Fibroblast of skin of right biceps (primary cell): Measurements from ENCODE around the gene CSF3.

Experiments used
- DNase-seq: peaks from one replicate; pipeline ENCODE4 v3.0.0-alpha.2; 2013

The CSF3 gene, protein sequence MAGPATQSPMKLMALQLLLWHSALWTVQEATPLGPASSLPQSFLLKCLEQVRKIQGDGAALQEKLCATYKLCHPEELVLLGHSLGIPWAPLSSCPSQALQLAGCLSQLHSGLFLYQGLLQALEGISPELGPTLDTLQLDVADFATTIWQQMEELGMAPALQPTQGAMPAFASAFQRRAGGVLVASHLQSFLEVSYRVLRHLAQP

DNA sequence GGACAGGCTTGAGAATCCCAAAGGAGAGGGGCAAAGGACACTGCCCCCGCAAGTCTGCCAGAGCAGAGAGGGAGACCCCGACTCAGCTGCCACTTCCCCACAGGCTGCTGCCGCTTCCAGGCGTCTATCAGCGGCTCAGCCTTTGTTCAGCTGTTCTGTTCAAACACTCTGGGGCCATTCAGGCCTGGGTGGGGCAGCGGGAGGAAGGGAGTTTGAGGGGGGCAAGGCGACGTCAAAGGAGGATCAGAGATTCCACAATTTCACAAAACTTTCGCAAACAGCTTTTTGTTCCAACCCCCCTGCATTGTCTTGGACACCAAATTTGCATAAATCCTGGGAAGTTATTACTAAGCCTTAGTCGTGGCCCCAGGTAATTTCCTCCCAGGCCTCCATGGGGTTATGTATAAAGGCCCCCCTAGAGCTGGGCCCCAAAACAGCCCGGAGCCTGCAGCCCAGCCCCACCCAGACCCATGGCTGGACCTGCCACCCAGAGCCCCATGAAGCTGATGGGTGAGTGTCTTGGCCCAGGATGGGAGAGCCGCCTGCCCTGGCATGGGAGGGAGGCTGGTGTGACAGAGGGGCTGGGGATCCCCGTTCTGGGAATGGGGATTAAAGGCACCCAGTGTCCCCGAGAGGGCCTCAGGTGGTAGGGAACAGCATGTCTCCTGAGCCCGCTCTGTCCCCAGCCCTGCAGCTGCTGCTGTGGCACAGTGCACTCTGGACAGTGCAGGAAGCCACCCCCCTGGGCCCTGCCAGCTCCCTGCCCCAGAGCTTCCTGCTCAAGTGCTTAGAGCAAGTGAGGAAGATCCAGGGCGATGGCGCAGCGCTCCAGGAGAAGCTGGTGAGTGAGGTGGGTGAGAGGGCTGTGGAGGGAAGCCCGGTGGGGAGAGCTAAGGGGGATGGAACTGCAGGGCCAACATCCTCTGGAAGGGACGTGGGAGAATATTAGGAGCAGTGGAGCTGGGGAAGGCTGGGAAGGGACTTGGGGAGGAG is at the start of gene CSF3:
CSF3 (plus strand) TSS at position 436 of the 993 bp plus-strand sequence; CDS start at position 471, 35 bp downstream.
- DNase-seq, result no peak

DNA sequence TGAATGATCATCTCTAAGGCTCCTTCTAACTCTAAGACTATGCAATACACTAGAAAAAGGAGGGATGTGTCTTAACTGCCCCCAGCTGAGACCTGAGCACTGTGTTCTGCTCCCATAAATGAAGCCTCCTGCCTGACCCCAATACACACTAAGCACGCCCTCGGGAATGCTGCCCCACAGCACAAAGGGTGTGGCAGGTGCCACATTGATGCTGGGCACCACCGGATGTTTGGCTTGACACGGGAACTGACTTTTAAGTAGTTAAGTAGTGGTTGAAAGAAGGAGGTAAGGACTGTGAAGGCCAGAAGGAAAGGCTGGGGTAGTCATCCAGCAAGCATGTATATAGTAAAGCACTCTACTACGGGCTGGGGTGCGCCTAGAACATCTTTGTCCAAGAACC is 48.5 kb upstream of the CSF3 start:
- DNase-seq, result no peak

DNA sequence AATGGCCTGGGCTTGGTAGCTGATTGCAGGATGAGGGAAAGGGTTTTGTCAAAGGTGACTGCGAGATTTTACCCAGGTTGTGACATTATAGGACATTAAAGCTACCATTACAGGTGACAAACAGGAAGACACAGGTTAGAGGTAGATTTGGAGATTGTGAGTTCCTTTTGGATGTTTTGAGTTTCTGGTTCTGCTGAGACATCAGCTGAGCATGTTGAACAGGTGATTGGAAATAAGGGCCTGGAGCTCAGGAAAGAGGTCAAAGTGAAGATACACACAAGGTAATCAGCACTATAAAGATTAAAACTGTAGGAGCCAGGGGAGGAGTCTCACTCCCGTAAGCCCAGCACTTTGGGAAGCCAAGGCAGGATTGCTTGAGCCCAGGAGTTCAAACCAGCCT is 46.5 kb upstream of the CSF3 start:
- no peak for DNase-seq

DNA sequence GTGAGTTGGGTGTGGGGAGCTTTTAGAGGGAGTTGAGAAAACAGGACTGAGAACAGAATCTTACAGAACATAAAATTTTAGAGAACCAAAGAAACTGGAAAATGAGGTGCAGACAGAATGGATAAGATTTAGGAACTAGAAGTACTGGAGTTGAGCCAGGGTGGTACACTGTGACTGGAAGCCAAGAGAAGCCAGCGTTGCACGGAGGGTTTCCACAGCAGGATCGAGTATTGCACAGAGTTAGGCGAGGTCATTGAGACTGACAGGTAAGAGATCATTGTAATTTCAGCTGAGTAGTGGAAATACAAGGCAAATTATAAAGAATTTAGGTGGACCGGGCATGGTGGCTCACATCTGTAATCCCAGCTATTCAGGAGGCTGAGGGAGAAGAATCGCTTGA is 45.9 kb upstream of the CSF3 start:
- DNase-seq, result no peak

DNA sequence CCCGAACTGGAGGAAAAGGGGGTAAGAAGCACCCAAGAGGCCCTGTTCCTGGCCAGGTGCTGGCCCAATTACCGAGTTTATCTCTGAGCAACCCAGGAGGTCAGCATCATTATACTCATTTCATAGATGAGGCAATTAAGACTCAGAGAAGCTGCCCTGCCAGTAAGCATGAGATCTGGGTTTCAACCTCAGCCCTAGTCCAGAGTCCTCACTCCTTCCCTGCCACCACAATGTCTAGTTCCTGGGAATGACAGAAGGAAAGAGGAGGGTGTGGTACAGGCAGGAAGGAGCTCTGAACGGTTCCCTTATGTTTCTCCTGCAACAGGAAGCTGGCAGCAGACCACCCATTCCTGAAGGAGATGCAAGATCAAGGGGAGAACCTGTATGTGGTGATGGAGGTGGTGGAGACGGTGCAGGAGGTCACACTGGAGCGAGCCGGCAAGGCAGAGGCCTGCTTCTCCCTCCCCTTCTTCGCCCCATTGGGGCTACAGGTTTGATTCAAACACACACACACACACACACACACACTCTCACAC is 45.0 kb upstream of the CSF3 start:
- no peak for DNase-seq

DNA sequence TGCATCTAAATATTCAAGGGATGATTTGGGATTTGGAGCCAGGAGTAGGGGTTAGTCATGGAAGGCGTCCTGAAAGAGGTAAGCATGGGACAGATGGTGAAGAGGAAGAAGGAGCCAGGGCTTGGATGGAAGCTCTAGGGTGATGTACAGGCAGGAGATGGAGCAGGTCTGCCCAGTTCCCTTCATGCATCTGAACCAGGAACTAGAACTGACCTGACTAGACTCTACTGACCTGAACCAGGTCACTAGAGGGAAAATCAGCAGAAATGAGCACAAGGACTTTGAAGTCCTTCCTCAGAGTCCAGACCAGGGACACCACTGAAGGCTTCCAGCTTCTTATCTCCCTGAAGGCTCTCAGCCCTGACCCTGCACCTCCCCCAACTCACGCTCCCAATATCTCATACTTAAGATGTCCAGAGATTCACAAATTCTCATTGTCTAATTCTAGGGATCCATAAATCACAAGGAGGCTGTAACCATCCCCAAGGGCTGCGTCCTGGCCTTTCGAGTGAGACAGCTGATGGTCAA is 44.1 kb upstream of the CSF3 start:
- no peak for DNase-seq

DNA sequence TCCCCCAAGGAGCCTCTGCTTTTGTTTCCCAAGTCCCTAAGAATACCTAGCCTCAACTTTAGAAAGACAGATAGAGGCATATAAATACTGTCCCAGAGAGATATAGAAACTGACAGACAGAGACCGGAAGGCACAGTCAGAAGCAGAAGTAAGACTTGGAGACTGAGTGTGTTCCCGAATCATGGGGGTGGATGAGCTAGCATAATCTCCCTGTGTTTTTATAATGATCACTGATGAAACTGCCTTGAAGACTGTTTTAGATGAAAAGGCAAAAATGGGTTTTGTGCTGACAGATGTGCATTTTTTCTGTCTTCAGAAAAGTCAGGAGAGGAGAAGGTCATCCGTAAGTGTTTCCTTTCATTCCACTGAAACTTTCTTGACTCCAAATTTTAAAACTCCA is 43.0 kb upstream of the CSF3 start:
- DNase-seq, result peak; percentile 3

DNA sequence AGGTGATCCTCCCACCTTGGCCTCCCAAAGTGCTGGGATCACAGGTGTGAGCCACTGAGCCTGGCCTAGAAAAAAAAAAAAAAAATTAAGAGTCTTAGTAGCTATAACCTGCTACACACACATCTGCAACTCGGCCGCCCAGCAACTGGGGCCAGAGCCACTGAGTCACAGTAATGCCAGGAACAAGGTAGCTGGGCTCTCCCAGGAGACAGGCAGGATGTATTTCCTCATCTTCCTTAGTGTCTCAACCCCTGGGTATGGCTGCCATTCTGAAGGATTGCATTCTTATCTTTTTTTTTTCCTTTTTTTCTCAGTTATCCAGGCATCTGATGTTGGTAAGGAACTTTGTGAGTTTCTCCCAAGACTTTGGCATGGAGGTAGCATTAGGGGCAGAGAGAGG is 41.7 kb upstream of the CSF3 start:
- peak; percentile 56 for DNase-seq

DNA sequence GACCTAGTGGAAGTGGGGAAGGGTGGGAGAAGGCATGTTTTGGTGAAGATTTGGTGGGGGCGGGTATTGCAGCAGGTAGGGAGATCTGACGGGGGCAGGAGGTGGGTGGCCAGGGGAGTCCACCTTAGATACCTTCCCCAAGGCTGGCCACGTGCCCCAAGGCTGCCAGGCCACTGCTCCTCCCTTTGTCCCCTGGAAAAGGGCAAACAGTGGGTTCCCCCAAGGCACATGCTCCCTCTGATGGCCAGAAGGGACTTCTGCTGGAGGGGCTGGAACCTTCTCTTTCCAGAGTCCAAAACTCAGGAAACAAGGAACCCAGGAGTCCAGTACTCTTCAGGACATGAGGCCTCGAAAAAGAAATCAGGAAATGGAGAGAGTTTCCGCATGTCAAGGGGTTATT is 40.8 kb upstream of the CSF3 start:
- DNase-seq, result no peak

DNA sequence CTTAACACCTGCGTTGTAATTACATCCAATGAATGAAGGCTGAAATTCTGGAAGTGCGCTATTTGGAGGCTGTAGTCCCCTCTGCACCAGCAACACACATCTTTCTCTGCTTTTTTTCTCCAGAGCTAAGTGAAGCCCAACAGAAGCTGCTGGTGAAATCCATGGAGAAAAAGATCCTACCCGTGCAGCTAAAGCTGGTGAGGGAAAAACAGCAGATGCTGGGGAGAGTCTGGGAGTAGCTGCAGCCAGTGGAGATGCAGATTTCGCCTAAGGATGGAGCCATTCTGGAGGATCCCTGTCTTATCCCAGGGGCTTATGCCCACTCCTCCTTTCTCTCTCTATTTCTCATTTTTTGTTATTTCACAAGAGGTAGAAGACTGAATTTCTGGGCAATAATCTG is 39.4 kb upstream of the CSF3 start:
- no peak for DNase-seq

DNA sequence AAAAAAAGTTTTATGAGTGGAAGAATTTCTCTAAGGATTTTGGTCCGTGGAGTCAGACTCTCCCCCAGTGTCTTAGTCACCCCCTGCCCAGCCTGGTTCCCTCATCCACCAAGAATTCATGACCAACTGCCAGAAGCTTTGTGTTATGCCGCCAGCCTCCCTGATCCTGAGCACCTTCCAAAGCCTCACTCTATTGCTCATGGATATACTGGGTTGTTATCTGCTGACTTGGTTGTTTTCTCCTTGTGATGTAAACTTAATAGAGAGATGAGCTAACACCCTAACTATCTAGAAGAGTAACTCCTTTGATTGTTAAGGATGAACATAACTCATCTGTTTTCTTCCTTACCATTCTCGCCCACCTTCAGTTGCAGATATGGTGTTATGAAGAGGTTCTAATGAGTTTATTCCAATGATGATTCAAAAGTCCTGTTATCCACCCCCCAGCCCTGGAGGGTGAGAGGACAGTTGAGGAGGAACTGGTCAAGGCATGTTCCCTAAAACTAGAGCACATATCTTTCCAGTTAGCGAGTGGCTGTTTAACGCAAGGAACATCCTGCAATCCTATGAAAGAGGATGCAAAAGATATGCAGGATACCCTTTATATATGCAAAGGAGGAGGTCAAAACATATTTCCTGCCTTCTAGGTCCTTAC is 36.1 kb upstream of the CSF3 start:
- peak; percentile 92 for DNase-seq

DNA sequence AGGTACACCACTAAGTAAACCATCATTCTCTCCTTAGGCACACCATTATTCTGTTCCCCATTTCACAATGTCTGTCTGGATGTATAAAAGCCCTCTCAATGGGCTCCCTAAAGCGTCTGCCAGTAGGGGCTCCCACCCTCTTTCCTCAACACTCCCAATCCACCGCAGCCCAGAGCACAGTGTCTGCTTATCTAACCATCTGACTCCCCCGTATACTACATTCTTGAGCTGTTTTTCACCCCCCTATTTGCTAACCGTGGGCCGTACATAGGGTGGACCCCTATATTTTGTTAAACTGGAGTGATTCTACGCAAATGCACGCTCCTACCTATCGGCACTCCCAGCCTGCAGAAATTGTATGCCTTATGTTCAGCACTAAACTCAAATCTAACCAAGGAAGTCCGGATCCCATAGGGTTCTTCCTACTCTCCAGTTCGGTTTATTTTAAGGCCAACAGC is 35.3 kb upstream of the CSF3 start:
- peak; percentile 45 for DNase-seq

DNA sequence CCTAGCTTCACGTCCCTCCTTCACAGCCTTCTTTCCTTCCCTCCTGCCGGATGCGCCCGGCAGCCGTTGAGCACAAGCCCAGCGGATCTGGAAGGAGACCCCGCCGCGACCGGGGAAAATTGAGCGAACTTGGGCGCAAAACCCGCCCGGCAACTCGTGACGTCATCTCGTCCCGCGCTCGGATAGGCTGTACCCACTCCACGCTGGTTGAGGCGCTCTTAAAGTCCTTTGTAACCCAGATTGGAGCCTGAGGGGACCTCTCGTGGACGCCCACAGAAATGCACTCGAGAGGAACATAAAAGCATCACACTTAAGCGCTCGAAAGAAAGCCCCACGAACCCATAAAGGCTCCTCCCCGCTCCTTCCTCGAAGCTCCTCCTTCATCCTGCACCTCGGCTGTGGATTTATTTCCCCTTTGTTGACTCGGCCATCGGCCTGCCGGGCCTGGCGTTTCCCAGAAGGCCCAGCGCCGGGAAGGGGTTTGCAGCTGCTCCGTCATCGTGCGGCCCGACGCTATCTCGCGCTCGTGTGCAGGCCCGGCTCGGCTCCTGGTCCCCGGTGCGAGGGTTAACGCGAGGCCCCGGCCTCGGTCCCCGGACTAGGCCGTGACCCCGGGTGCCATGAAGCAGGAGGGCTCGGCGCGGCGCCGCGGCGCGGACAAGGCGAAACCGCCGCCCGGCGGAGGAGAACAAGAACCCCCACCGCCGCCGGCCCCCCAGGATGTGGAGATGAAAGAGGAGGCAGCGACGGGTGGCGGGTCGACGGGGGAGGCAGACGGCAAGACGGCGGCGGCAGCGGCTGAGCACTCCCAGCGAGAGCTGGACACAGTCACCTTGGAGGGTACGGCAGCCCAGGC is 34.7 kb upstream of the CSF3 start, which contains the start of gene PSMD3:
PSMD3 (plus strand) TSS at position 457 of the 856 bp plus-strand sequence; CDS start at position 621, 164 bp downstream.
- peak; percentile 100 for DNase-seq

DNA sequence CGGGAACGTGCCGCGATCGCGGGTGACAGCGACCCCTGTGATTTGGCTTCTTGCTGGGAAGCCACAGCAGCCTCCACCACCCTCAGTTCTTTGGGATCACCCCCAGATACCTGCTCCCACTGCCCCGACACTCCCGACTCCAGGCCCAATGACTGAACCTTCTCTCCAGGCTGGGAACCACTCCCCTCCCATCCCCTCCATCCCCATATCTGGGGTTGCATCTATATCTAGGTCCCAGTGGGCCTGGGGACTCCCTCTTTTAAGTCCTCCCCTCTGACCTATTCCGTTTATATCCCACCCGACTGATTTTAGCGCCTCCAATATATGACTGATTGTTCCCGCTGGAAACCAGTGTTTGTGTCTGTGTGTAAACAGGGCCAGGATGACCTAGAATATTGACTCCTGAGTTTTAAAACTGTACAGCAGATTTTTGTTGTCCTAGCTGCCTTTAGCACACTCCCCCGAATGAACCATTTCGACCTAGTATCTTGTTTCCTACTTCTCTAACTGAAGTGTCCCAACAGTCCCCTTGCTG is 34.0 kb upstream of the CSF3 start:
- DNase-seq, result no peak

DNA sequence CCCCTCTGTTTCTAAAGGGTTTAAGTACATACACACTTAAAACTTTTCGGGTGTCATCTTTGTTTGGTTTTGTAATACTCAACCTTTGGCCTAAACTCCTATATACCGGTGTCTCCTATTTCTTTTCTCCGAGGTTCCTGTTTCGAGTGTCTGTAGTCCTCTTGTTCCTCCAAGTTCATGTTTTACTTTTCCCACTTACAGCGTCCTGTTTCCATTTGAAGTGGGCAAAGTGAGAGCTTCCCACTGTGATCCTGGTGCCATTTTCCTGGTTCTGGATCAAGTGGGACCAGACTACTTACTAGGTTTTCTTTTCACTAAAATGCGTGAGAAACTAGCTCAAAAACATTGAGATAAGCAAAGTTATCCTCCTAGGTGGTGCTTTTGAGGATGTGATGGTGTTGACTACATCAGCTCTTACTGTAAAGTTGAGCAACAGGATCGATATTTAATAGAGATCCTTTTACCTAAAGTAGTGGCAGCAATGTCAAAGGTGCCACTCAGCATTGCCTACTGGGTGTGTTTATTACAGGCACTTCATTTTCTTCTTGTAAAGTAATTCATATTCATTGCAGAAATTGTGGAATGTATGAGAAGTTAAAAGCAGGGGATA is 33.4 kb upstream of the CSF3 start:
- no peak for DNase-seq

DNA sequence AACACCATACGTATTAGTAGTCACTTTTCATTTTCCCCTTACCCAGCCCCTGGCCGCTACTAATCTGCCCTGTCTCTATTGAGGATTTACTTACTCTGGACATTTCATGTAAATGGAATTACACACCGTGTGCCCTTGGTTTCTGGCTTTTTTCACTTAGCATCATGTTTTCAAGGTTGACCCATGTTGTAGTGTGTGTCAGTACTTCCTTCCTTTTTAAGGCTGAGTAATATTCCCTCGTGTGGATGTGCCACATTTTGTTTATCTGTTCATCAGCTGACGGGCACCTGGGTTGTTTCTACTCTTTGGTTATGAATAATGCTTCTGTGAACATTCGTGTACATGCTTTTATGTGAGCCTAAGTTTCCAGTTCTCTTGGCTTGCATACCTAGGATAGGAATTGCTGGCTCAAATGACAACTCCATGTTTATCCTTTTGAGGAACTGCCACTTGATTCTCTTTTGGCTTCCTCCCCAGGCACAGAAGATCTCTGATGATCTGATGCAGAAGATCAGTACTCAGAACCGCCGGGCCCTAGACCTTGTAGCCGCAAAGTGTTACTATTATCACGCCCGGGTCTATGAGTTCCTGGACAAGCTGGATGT is 26.9 kb upstream of the CSF3 start:
- no peak for DNase-seq

DNA sequence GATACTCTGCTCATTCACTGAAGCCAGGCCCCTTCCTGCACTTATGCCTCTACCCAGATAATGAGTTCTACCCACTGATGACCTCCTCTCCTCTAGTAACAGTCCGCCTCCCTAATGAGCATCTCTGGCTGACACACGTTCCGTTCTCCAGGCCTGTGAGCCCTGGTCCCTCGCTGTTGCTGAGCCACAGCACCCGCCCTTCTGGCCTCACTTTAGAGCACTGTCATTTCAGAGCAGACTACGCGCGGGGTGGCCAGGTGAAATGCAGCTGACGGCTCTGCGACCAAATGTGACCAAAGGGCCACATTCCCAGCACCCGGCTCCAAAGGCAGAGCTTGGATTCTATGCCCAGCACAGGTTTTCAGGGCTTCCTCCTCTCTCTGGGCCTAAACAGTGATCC is 20.8 kb upstream of the CSF3 start:
- DNase-seq, result no peak

DNA sequence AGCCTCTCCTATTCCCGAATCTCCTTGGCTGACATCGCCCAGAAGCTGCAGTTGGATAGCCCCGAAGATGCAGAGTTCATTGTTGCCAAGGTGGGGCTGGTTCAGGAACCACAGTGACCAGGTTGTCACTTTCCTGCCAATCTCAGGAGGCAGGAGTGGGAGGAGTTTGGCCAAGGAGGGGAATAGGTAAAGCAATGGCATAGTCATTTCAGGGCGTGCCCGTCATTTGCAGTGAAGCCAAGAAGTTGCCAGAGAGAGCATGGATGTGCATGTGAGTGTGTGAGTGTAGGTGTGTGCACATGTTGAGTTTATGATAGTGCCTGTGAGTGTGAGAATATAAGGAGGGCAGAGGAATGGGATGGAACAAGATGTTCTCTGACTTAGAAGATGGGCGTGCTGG is 19.8 kb upstream of the CSF3 start:
- no peak for DNase-seq

DNA sequence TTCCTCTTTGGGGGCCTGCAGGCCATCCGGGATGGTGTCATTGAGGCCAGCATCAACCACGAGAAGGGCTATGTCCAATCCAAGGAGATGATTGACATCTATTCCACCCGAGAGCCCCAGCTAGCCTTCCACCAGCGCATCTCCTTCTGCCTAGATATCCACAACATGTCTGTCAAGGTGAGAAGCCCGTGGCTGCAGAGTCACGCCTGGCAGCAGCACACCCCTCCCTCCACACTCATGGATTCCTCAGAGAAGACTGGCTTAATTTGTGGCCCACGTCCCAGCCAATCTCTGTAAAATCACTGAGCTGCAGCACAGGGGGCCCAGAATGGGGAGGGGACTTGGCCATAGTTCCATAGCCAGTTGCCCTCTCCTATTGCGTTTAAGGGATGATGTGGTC is 19.1 kb upstream of the CSF3 start:
- no peak for DNase-seq

DNA sequence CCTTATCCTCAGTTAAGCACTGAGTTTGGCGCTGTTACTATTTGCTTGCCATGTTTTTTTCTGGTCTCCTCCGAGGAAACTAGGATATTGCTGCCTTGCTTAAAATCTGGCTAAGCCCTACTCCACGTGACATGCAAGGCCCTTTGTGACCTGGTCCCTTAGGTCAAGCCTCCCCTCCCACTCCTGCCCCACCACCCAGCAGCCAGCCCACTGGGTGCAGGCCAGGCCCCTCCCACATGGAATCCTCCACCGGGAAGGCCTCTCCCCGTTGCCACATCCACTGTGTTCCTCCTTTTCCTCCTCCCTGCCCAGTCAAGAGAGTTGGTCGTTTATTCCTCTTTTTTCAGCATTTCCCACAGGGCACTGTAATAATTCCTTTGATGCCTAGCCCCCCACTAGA is 18.4 kb upstream of the CSF3 start:
- no peak for DNase-seq

DNA sequence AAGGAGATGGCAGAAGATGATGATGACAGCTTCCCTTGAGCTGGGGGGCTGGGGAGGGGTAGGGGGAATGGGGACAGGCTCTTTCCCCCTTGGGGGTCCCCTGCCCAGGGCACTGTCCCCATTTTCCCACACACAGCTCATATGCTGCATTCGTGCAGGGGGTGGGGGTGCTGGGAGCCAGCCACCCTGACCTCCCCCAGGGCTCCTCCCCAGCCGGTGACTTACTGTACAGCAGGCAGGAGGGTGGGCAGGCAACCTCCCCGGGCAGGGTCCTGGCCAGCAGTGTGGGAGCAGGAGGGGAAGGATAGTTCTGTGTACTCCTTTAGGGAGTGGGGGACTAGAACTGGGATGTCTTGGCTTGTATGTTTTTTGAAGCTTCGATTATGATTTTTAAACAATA is 17.7 kb upstream of the CSF3 start:
- no peak for DNase-seq
